B cell (primary cell): ENCODE measurements around the gene DYNC2H1. TPM values are rescaled to one million over a fixed set of nuclear protein-coding genes. Genes with fewer than 3 reads are reported as not detected.

Source experiments
- ATAC-seq: fragments of 200-7000 bp; cut with Tn5 transposase; one replicate; pipeline ENCODE4 v1.10.0; 2021; ENCODE audit warnings: low read depth, mild to moderate bottlenecking, moderate number of reproducible peaks, moderate library complexity
- CTCF ChIA-PET: fragments of 350-600 bp; sonication (Branson Sonifier 250); formaldehyde crosslinking; loops from one replicate; lab custom pipeline; 2021; ENCODE audit warnings: antibody characterized with exemption, inconsistent platforms; lab: Charles Lee
- POLR2A ChIA-PET: fragments of 350-600 bp; sonication (Branson Sonifier 250); formaldehyde crosslinking; loops from one replicate; lab custom pipeline; 2021; ENCODE audit warnings: antibody characterized with exemption; lab: Charles Lee
- DNase-seq: peaks from one replicate; pipeline ENCODE4 v3.0.0; 2013
- H2AFZ ChIP-seq: 2 replicates; pipeline ENCODE4 v1.6.1; 2012; ENCODE audit warnings: mild to moderate bottlenecking, low read depth, low read length; ENCODE audit not compliant: insufficient read depth, poor library complexity, severe bottlenecking
- H3K27ac ChIP-seq, 2 donors: 1 replicate in 1 of 2; 2 replicates in 1 of 2; pipeline ENCODE4 v1.5.1; 2012 to 2013; ENCODE audit warnings: low read length in 2 of 2, mild to moderate bottlenecking in 2 of 2, moderate library complexity in 1 of 2
- H3K27me3 ChIP-seq, 4 experiments: fragments of 200-600 bp in 1 of 4; sonication (generic) in 1 of 4; replicated peaks in 1 of 4; 1 replicate in 2 of 4; 2 replicates in 2 of 4; pipeline versions ENCODE4 v1.6.1 to v1.7.0; 2013 to 2016; ENCODE audit warnings: low read length in 3 of 4, mild to moderate bottlenecking in 2 of 4, mixed read lengths in 1 of 4, moderate library complexity in 1 of 4; ENCODE audit not compliant: insufficient read depth in 4 of 4, control insufficient read depth in 3 of 4; ENCODE audit errors: control extremely low read depth in 1 of 4
- H3K36me3 ChIP-seq, 2 experiments: replicated peaks in 1 of 2; 1 replicate in 1 of 2; 2 replicates in 1 of 2; pipeline versions ENCODE4 v1.6.1 to v1.7.1; 2013; ENCODE audit warnings: low read length in 1 of 2; ENCODE audit not compliant: insufficient read depth in 2 of 2, control insufficient read depth in 1 of 2; ENCODE audit errors: control extremely low read depth in 1 of 2, extremely low read depth in 1 of 2
- H3K4me1 ChIP-seq, 2 donors: fragments of 200-600 bp in 1 of 2; sonication (generic) in 1 of 2; 1 replicate in 1 of 2; 2 replicates in 1 of 2; pipeline versions ENCODE4 v1.5.1 to v1.6.1; 2013 to 2017; ENCODE audit warnings: low read length in 2 of 2; ENCODE audit not compliant: control insufficient read depth in 2 of 2, insufficient read depth in 2 of 2
- H3K4me2 ChIP-seq: replicated peaks from 2 replicates; pipeline ENCODE3; 2012; ENCODE audit warnings: mild to moderate bottlenecking, low read depth, low read length; ENCODE audit not compliant: poor library complexity, severe bottlenecking
- H3K4me3 ChIP-seq, 5 experiments: fragments of 200-600 bp in 1 of 5; sonication (generic) in 1 of 5; 1 replicate in 3 of 5; 2 replicates in 2 of 5; pipeline versions ENCODE4 v1.5.1 to v1.7.0; 2011 to 2016; ENCODE audit warnings: low read length in 4 of 5, mild to moderate bottlenecking in 4 of 5, low read depth in 2 of 5, control low read depth in 1 of 5, moderate library complexity in 1 of 5; ENCODE audit not compliant: insufficient read depth in 1 of 5; ENCODE audit errors: control extremely low read depth in 1 of 5, extremely low read depth in 1 of 5
- H3K79me2 ChIP-seq: fragments of 200-600 bp; sonication (generic); one replicate; pipeline ENCODE4 v1.6.0; 2016; ENCODE audit warnings: low read length; ENCODE audit not compliant: control insufficient read depth, insufficient read depth
- H3K9ac ChIP-seq: fragments of 200-600 bp; sonication (generic); 2 replicates; pipeline ENCODE4 v1.6.1; 2017; ENCODE audit warnings: mild to moderate bottlenecking, low read length, moderate library complexity
- H3K9me3 ChIP-seq, 3 donors: one replicate each; pipeline versions ENCODE4 v1.6.1 to v1.7.1; 2013; ENCODE audit warnings: low read length in 2 of 3; ENCODE audit not compliant: control insufficient read depth in 2 of 3, insufficient read depth in 1 of 3; ENCODE audit errors: control extremely low read depth in 1 of 3
- H4K20me1 ChIP-seq: 2 replicates; pipeline ENCODE4 v1.6.0; 2012; ENCODE audit warnings: mild to moderate bottlenecking, low read length; ENCODE audit not compliant: insufficient read depth, control insufficient read depth, poor library complexity, severe bottlenecking
- H3K27ac Mint-ChIP-seq: one replicate; pipeline ENCODE4 v1.8.0; 2021; ENCODE audit warnings: mixed read lengths
- H3K27me3 Mint-ChIP-seq: one replicate; pipeline ENCODE4 v1.8.0; 2021; ENCODE audit warnings: mixed read lengths
- H3K4me1 Mint-ChIP-seq: one replicate; pipeline ENCODE4 v1.8.0; 2021; ENCODE audit warnings: mixed read lengths
- H3K4me3 Mint-ChIP-seq: one replicate; pipeline ENCODE4 v1.8.0; 2021; ENCODE audit warnings: mixed read lengths
- H3K9me3 Mint-ChIP-seq: one replicate; pipeline ENCODE4 v1.8.0; 2022; ENCODE audit warnings: mixed read lengths; ENCODE audit not compliant: insufficient read depth
- EZH2 ChIP-seq: IDR thresholded peaks from 2 replicates; pipeline ENCODE4 v1.6.1; 2012; ENCODE audit warnings: borderline replicate concordance, low read depth, mild to moderate bottlenecking, moderate library complexity, low read length; ENCODE audit not compliant: insufficient read depth, poor library complexity, severe bottlenecking
- WGBS: methylation state at CpG from one replicate; pipeline ENCODE4 v1.1.5; 2013; ENCODE audit warnings: missing lambda C conversion rate; ENCODE audit not compliant: insufficient coverage; 5-methylcytosine and 5-hydroxymethylcytosine counted together
- intact Hi-C: fragments of 100-400 bp; cut with micrococcal nuclease; formaldehyde crosslinking; loops from one replicate; pipeline ENCODE4 v1.10.0; 2022
- polyA plus RNA-seq: library from polyadenylated mRNA; depleted of rRNA; stranded (reverse); fragments of >200 nt; gene quantifications from 2 replicates; pipeline ENCODE4 v1.2.3, GENCODE V29; 2012
- total RNA-seq, 2 donors: library from RNA; stranded (reverse); fragments of 120-200 nt in 1 of 2; gene quantifications; 1 replicate in 1 of 2; 2 replicates in 1 of 2; pipeline versions ENCODE4 v1.2.3 to v1.2.4, GENCODE V29; 2013 to 2022
- TF ChIP-seq, protein P1 (sequence below): fragments of 200-600 bp; IDR thresholded peaks from one replicate; pipeline ENCODE4 v1.8.0; 2022; ENCODE audit warnings: antibody characterized with exemption, mild to moderate bottlenecking

DYNC2H1 gene
- total and polyA plus RNA-seq, 2 donors (not counting 1 experiment from before 2014, with no cell fraction given), result 0.92 to 7.8 TPM

DNA sequence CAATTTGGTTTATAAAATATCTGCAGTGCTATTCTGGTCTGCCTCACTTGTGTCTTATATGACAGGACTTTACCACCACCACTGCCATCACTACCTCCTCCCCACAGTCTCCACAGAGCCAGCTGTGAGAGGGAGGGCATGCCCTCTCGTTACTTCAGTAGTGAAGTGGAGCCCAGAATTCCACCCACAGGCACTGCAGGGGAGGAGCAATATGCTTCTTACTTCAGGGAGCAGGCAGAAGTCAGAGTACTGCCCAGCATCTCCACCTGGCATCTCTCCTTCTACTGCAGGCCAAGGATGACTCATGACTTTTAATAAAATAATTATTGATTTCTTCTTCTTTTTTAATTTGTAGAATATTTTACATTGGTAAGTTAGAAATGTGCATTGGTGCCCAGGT is 255.5 kb downstream of the DYNC2H1 start:
- ChIA-PET POLR2A (no interaction called here), CTCF (no interaction called here)
- Histone ChIP-seq H3K4me1 (no peaks in the 10 kb centered on the region), H3K9me3 (no peaks in the 10 kb centered on the region), H3K4me2 (no peak overlapping the region), H3K4me3 (no peak overlapping the region), H4K20me1 (no peaks in the 10 kb centered on the region), H3K27me3 (no peaks in the 10 kb centered on the region), H3K36me3 (no peaks in the 10 kb centered on the region), H3K9ac (no peak overlapping the region), H2AFZ (no peak overlapping the region), H3K79me2 (no peaks in the 10 kb centered on the region), H3K27ac (no peak overlapping the region)
- Mint-ChIP-seq H3K4me1 (no peaks in the 10 kb centered on the region), H3K4me3 (no peak overlapping the region), H3K27ac (no peak overlapping the region), H3K27me3 (no peaks in the 10 kb centered on the region), H3K9me3 (no peaks in the 10 kb centered on the region)
- no peak for TF ChIP-seq EZH2
- TF ChIP-seq, protein P1, sequence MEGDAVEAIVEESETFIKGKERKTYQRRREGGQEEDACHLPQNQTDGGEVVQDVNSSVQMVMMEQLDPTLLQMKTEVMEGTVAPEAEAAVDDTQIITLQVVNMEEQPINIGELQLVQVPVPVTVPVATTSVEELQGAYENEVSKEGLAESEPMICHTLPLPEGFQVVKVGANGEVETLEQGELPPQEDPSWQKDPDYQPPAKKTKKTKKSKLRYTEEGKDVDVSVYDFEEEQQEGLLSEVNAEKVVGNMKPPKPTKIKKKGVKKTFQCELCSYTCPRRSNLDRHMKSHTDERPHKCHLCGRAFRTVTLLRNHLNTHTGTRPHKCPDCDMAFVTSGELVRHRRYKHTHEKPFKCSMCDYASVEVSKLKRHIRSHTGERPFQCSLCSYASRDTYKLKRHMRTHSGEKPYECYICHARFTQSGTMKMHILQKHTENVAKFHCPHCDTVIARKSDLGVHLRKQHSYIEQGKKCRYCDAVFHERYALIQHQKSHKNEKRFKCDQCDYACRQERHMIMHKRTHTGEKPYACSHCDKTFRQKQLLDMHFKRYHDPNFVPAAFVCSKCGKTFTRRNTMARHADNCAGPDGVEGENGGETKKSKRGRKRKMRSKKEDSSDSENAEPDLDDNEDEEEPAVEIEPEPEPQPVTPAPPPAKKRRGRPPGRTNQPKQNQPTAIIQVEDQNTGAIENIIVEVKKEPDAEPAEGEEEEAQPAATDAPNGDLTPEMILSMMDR, result no peak
- ATAC-seq (no peak), DNase-seq (no peak)
- intact Hi-C loops, result no loop called here
- 50% methylated on average over 1 of the region's 1 CpG for WGBS

DNA sequence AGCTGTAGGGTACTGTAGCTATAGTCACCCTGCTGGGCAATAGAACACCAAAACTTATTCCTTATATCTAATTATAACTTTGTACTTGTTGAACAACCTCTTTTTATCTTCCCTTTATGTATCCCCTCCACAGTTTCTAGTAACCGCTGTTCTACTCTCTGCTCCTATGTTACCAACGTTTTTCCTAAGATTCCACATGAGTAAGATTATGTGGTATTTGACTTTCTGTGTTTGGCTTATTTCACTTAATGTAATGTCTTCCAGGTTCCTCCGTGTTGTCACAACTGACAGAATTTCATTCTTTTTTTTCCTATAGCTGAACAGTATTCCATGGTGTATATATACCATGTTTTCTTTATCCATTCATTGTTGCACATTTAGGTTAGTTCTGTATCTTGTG is 258.4 kb downstream of the DYNC2H1 start:
- Histone ChIP-seq H3K4me1 (no peaks in the 10 kb centered on the region), H3K79me2 (no peaks in the 10 kb centered on the region), H3K4me3 (no peak overlapping the region), H3K27ac (no peak overlapping the region), H4K20me1 (no peaks in the 10 kb centered on the region), H3K9me3 (no peaks in the 10 kb centered on the region), H3K4me2 (no peak overlapping the region), H3K36me3 (no peaks in the 10 kb centered on the region), H2AFZ (no peak overlapping the region), H3K9ac (no peak overlapping the region), H3K27me3 (no peaks in the 10 kb centered on the region)
- Mint-ChIP-seq H3K4me1 (no peaks in the 10 kb centered on the region), H3K4me3 (no peak overlapping the region), H3K9me3 (no peaks in the 10 kb centered on the region), H3K27me3 (no peaks in the 10 kb centered on the region), H3K27ac (no peak overlapping the region)
- POLR2A ChIA-PET, result no interaction called here
- CTCF ChIA-PET, result no interaction called here
- ATAC-seq, result no peak
- TF ChIP-seq EZH2, result no peak
- TF ChIP-seq, protein P1, result no peak
- DNase-seq, result no peak
- intact Hi-C loops, result no loop called here
- WGBS, result no CpG with 5 or more reads among the region's 3 CpGs
